OCI-LY1 (cell line): ENCODE data around the gene SORT1.

Experiments used
- EZH2 ChIP-seq: fragments of 200-600 bp; sonication (generic), shearing (Covaris generic); IDR thresholded peaks from 2 replicates; pipeline ENCODE4 v1.8.0; 2017; ENCODE audit warnings: borderline replicate concordance, mixed run types, mild to moderate bottlenecking, antibody characterized with exemption, low read length, moderate library complexity, mixed read lengths
- TF ChIP-seq, protein P1 (sequence below): fragments of 200-600 bp; sonication (generic), shearing (Covaris generic); IDR thresholded peaks from 2 replicates; pipeline ENCODE4 v1.5.1; 2017; ENCODE audit warnings: mild to moderate bottlenecking, antibody characterized with exemption, low read length, moderate library complexity, mixed read lengths

DNA sequence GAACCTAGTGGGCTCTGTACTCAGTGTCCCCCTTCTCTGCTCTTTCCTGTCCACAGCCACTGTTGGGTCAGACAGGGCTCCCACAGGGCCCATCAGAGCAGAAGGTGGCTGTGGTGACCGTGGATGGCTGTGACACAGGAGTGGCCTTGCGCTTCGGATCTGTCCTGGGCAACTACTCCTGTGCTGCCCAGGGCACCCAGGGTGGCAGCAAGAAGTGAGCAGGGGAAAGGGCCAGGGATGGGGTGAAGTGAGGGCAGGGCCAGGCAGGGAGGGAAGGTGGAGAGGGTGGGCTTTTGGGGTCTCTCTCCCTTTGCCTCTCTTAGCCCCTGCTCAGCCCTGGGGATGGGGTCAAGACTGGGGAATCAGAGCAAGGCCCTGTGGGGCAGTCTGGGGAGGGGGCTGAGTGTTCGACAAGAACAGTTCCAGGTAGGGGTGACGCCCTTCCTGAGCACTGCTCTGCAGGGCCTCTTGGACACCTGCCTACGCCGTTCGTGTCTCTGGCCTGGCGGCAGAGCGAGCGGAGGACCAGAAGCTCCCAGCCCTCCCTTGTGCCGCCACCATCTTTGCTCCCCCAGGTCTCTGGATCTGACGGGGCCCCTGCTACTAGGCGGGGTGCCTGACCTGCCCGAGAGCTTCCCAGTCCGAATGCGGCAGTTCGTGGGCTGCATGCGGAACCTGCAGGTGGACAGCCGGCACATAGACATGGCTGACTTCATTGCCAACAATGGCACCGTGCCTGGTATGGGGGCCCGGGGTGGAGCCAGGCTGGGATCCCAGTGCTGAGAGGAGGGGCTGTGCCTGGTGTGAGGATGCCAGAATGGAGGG, 135.3 kb downstream of the SORT1 start:
- TF ChIP-seq, protein P1, sequence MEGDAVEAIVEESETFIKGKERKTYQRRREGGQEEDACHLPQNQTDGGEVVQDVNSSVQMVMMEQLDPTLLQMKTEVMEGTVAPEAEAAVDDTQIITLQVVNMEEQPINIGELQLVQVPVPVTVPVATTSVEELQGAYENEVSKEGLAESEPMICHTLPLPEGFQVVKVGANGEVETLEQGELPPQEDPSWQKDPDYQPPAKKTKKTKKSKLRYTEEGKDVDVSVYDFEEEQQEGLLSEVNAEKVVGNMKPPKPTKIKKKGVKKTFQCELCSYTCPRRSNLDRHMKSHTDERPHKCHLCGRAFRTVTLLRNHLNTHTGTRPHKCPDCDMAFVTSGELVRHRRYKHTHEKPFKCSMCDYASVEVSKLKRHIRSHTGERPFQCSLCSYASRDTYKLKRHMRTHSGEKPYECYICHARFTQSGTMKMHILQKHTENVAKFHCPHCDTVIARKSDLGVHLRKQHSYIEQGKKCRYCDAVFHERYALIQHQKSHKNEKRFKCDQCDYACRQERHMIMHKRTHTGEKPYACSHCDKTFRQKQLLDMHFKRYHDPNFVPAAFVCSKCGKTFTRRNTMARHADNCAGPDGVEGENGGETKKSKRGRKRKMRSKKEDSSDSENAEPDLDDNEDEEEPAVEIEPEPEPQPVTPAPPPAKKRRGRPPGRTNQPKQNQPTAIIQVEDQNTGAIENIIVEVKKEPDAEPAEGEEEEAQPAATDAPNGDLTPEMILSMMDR = no peak
- TF ChIP-seq EZH2 = no peak
